ENCODE results near the gene RUNX3. TPM values are rescaled to one million over a fixed set of nuclear protein-coding genes. Genes with fewer than 3 reads are reported as not detected.

The RUNX3 gene
- total RNA-seq, 1 experiment from 2014 or later, result 1.5 TPM

- TF ChIP-seq ZBTB43 (CRISPR knock-in tag; IDR thresholded peaks at IDR 0.05) (no peak), TEAD4 (CRISPR knock-in tag; IDR thresholded peaks at IDR 0.05) (no peak), ZSCAN18 (CRISPR knock-in tag; IDR thresholded peaks at IDR 0.05) (no peak), TP53 (CRISPR knock-in tag; IDR thresholded peaks at IDR 0.05) (no peak)
These were observed 25.1 kb upstream of the RUNX3 start (continued) for GRCh38 chr1:24955161-24955560.

- Mint-ChIP-seq H3K4me1 (peaks cover 25% of the 10 kb centered on the region), H3K9me3 (no peaks in the 10 kb centered on the region), H3K27ac (no peak overlapping the region), H3K4me3 (no peak overlapping the region), H3K27me3 (ENCODE audit: low read depth) (no peaks in the 10 kb centered on the region), H3K36me3 (no peaks in the 10 kb centered on the region)
- DNase-seq (ENCODE audit: low spot score), result no peak
- POLR2A ChIA-PET, result no interaction called here
- ATAC-seq, result no peak
- CTCF ChIA-PET, result interaction anchor here (0.6 to 1.0 kb wide), 2 partner anchors 14 to 110 kb away, joined by 3 read pairs; no protein-coding TSS in a partner anchor
- TF ChIP-seq ESRRA (CRISPR knock-in tag; IDR thresholded peaks at IDR 0.05; ENCODE audit: borderline replicate concordance), result no peak
- TF ChIP-seq TEAD1 (CRISPR knock-in tag; IDR thresholded peaks at IDR 0.05), result no peak
- no peak for TF ChIP-seq ZNF532 (CRISPR knock-in tag; IDR thresholded peaks at IDR 0.05; ENCODE audit: borderline replicate concordance)
- TF ChIP-seq ARID4B (CRISPR knock-in tag; IDR thresholded peaks at IDR 0.05; ENCODE audit: borderline replicate concordance), result no peak
- no peak for TF ChIP-seq STAT6 (CRISPR knock-in tag; conservative IDR thresholded peaks at IDR 0.05; ENCODE audit: low read depth)
- TF ChIP-seq E2F1 (CRISPR knock-in tag; IDR thresholded peaks at IDR 0.05), result no peak
- TF ChIP-seq ZNF138 (CRISPR knock-in tag; conservative IDR thresholded peaks at IDR 0.05), result no peak
- no peak for TF ChIP-seq ERG (CRISPR knock-in tag; IDR thresholded peaks at IDR 0.05)
- no peak for TF ChIP-seq ZSCAN18 (CRISPR knock-in tag; IDR thresholded peaks at IDR 0.05)
- TF ChIP-seq OVOL2 (CRISPR knock-in tag; IDR thresholded peaks at IDR 0.05; ENCODE audit: borderline replicate concordance), result no peak
- TF ChIP-seq NR3C1 (CRISPR knock-in tag; conservative IDR thresholded peaks at IDR 0.05; ENCODE audit: low read depth), result no peak
- TF ChIP-seq MYBL2 (CRISPR knock-in tag; IDR thresholded peaks at IDR 0.05), result no peak
- no peak for TF ChIP-seq TCF7 (CRISPR knock-in tag; IDR thresholded peaks at IDR 0.05; ENCODE audit: low read depth)
- no peak for TF ChIP-seq JAZF1 (CRISPR knock-in tag; IDR thresholded peaks at IDR 0.05)
These were observed 24.6 kb upstream of the RUNX3 start for GRCh38 chr1:24954631-24955030.

Data from WTC11 (cell line).